Measurements from ENCODE around the gene PTGES2. TPM values are rescaled to one million over a fixed set of nuclear protein-coding genes. Genes with fewer than 3 reads are reported as not detected.

PTGES2 gene
- total and polyA plus RNA-seq, 4 donors: 22.8 to 41.1 (median 31.5) TPM

DNA sequence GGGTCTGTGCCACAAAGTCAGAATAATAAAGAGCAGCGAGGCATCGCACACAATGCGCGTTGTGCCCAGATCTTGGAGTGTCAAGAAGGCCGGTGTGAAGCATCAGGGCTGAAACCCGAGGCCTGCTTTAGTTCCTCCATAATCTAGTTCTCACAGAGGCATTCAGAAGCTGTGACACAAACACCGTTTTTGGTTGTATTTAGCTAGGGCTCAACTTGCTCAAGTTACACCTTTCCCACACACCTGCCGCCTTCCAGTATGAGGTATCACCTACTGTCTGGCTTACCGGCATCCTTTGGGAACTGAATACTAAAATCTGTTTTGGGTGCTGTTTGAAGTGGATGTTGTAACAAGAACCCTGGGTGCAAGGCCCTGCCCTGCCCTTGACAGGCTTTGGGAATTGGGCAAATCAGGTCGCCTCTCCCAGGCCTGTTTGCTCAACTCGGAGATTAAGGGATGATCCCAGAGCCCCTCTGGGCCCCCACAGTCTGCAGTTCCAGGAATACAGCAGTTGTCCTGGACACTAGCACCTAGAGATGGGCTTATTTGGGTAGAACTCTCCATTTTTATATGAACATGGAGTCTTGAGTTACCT is 32.5 kb downstream of the PTGES2 start:
- Histone ChIP-seq H3K4me1 (ENCODE audit: control insufficient read depth in 4 of 4, insufficient read depth in 4 of 4, low read length in 3 of 4) (peaks cover 9 to 40% (median 27%) of the 10 kb centered on the region in 4 donors), H3K36me3 (ENCODE audit: control insufficient read depth in 4 of 4, insufficient read depth in 3 of 4, low read depth in 1 of 4, low read length in 3 of 4) (no peaks in the 10 kb centered on the region), H3K9ac (ENCODE audit: low read depth in 1 of 2, low read length in 2 of 2) (no peak overlapping the region), H3K9me3 (ENCODE audit: control insufficient read depth in 4 of 4, low read length in 3 of 4) (no peaks in the 10 kb centered on the region), H3K27ac (ENCODE audit: low read depth in 1 of 2, low read length in 2 of 2) (peak overlapping the region; percentile 57 to 63), H3K4me3 (ENCODE audit: low read depth in 1 of 3, low read length in 3 of 3) (no peak overlapping the region), H3K27me3 (ENCODE audit: control insufficient read depth in 4 of 4, insufficient read depth in 4 of 4, low read length in 3 of 4) (no peaks in the 10 kb centered on the region)
- no peak for TF ChIP-seq JUND (IDR thresholded peaks at IDR 0.05)
- peak in 1 of 2 donors; percentile 19 for TF ChIP-seq RAD21 (IDR thresholded peaks at IDR 0.05)
- TF ChIP-seq YY1 (IDR thresholded peaks at IDR 0.05): no peak
- no peak for TF ChIP-seq EGR1 (IDR thresholded peaks at IDR 0.05; ENCODE audit: low read depth in 2 of 2)
- no peak for TF ChIP-seq ZBTB33 (IDR thresholded peaks at IDR 0.05)
- TF ChIP-seq, protein P1, sequence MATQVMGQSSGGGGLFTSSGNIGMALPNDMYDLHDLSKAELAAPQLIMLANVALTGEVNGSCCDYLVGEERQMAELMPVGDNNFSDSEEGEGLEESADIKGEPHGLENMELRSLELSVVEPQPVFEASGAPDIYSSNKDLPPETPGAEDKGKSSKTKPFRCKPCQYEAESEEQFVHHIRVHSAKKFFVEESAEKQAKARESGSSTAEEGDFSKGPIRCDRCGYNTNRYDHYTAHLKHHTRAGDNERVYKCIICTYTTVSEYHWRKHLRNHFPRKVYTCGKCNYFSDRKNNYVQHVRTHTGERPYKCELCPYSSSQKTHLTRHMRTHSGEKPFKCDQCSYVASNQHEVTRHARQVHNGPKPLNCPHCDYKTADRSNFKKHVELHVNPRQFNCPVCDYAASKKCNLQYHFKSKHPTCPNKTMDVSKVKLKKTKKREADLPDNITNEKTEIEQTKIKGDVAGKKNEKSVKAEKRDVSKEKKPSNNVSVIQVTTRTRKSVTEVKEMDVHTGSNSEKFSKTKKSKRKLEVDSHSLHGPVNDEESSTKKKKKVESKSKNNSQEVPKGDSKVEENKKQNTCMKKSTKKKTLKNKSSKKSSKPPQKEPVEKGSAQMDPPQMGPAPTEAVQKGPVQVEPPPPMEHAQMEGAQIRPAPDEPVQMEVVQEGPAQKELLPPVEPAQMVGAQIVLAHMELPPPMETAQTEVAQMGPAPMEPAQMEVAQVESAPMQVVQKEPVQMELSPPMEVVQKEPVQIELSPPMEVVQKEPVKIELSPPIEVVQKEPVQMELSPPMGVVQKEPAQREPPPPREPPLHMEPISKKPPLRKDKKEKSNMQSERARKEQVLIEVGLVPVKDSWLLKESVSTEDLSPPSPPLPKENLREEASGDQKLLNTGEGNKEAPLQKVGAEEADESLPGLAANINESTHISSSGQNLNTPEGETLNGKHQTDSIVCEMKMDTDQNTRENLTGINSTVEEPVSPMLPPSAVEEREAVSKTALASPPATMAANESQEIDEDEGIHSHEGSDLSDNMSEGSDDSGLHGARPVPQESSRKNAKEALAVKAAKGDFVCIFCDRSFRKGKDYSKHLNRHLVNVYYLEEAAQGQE (IDR thresholded peaks at IDR 0.05): no peak
- peak; percentile 83 to 88 for TF ChIP-seq HNF4A (conservative IDR thresholded peaks at IDR 0.05)
- peak; percentile 53 for TF ChIP-seq SP1 (IDR thresholded peaks at IDR 0.05)
- peak; percentile 78 to 91 for TF ChIP-seq RXRA (IDR thresholded peaks at IDR 0.05)
- TF ChIP-seq GABPA (IDR thresholded peaks at IDR 0.05 in 1 of 2, conservative IDR thresholded peaks at IDR 0.05 in 1 of 2): no peak
- TF ChIP-seq TAF1 (conservative IDR thresholded peaks at IDR 0.05): no peak
- DNase-seq (ENCODE audit: low spot score): no peak
- 78% methylated on average over 11 of the region's 11 CpGs for WGBS

DNA sequence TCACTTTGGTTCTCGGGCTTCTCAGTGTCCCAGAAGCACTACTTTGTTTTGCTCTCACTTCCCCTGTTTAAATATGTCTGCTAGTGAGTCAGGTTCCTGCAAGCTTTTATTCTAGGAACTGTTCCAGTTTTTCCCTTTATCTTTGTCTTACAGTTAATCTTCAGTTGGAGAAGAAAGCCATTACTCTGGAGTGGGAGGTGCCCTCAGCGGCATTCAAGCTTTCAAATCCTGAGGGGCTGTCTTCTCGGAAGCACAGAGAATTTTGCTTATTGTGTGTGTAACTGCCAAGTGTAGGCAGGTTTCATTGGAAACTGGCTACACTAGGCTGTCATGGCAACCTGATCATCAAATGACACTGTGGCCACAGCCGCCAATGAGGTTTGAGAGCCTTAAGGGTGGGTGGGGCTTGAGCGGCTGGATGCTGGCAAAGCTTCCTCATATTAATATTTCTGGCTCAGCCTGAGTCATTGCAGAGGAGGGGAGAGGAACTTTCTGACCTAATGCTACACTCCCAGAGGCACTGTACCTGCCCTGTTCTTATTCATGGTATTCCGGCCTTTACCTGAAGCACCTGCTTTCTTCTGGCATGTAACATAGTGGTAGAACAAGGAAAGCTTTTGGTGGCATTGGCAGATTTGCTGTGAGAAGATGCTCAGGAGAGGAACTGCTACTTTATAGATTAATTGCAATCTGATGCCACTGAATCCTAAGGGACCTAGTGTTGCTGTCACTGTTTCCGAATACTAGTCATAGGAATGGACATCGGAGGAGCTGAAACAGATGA is 33.2 kb downstream of the PTGES2 start:
- H3K27me3 ChIP-seq (ENCODE audit: control insufficient read depth in 4 of 4, insufficient read depth in 4 of 4, low read length in 3 of 4): no peaks in the 10 kb centered on the region
- peaks cover 9 to 40% (median 25%) of the 10 kb centered on the region in 4 donors for H3K4me1 ChIP-seq (ENCODE audit: control insufficient read depth in 4 of 4, insufficient read depth in 4 of 4, low read length in 3 of 4)
- H3K9ac ChIP-seq (ENCODE audit: low read depth in 1 of 2, low read length in 2 of 2): peak overlapping the region in 1 of 2 donors; percentile 26
- H3K4me3 ChIP-seq (ENCODE audit: low read depth in 1 of 3, low read length in 3 of 3): no peak overlapping the region
- H3K36me3 ChIP-seq (ENCODE audit: control insufficient read depth in 4 of 4, insufficient read depth in 3 of 4, low read depth in 1 of 4, low read length in 3 of 4): no peaks in the 10 kb centered on the region
- no peaks in the 10 kb centered on the region for H3K9me3 ChIP-seq (ENCODE audit: control insufficient read depth in 4 of 4, low read length in 3 of 4)
- DNase-seq (ENCODE audit: low spot score): peak; percentile 74
- peak overlapping the region; percentile 57 to 63 for H3K27ac ChIP-seq (ENCODE audit: low read depth in 1 of 2, low read length in 2 of 2)
- 66% methylated on average over 8 of the region's 8 CpGs for WGBS
- TF ChIP-seq HNF4G (IDR thresholded peaks at IDR 0.05) (no peak), TAF1 (conservative IDR thresholded peaks at IDR 0.05) (no peak), GABPA (IDR thresholded peaks at IDR 0.05 in 1 of 2, conservative IDR thresholded peaks at IDR 0.05 in 1 of 2) (no peak), FOXA1 (IDR thresholded peaks at IDR 0.05) (no peak), CTCF (IDR thresholded peaks at IDR 0.05; ENCODE audit: low read depth, low read length, missing input control) (no peak), RAD21 (IDR thresholded peaks at IDR 0.05) (no peak), FOXA2 (IDR thresholded peaks at IDR 0.05) (no peak), MAX (IDR thresholded peaks at IDR 0.05) (no peak), NR2F2 (IDR thresholded peaks at IDR 0.05) (peak; percentile 24), ZBTB33 (IDR thresholded peaks at IDR 0.05) (no peak), YY1 (IDR thresholded peaks at IDR 0.05) (peak; percentile 48)
- TF ChIP-seq, protein P1 (IDR thresholded peaks at IDR 0.05): peak; percentile 5
